ENCODE measurements around the gene CBX1. TPM values are rescaled to one million over a fixed set of nuclear protein-coding genes. Genes with fewer than 3 reads are reported as not detected.
"Not testable (repeated sequence)": the region's sequence is repeated elsewhere in the genome, so short reads cannot be mapped to it uniquely, and the experiment has no call there.

The CBX1 gene
- total and polyA plus RNA-seq, 2 of the 4 experiments (the other 2 are of a cell fraction), result 35.0 to 54.9 TPM

DNA sequence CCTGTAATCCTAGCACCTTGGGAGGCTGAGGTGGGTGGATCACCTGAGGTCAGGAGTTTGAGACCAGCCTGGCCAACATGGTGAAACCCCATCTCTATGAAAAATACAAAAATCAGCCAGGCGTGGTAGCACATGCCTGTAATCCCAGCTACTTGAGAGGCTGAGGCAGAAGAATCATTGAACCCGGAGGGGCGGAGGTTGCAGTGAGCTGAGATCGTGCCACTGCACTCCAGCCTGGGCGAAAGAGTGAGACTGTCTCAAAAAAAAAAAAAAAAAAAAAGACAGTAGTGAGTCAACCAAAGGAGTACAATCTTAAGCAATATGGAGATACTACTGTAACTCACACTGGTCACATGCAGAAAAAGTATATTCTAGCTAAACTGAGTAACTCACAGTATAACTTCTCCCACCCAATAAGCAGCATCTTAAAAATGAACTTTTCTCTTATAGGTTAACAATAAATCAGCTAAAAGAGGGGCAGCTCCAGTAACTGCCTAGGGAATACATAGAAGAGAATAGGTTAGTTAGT is 27.6 kb downstream of the CBX1 start:
- H2BK20ac ChIP-seq (ENCODE audit: low read depth, low read length); H3K9me1 ChIP-seq (ENCODE audit: insufficient read depth, low read length); H3K9ac ChIP-seq (ENCODE audit: low read depth, low read length); H3K4me3 ChIP-seq (ENCODE audit: insufficient read depth, low read depth, low read length); H3K4ac ChIP-seq (ENCODE audit: low read depth, low read length); H2AK5ac ChIP-seq (ENCODE audit: low read depth, low read length); H4K91ac ChIP-seq (ENCODE audit: insufficient read depth, low read depth, low read length); H2AK9ac ChIP-seq (replicated peaks; ENCODE audit: low read depth, low read length, poor library complexity); H3K23ac ChIP-seq (ENCODE audit: low read depth, low read length); H3K9me3 ChIP-seq (ENCODE audit: control insufficient read depth, insufficient read depth, low read length); ATAC-seq (ENCODE audit: low read depth); H4K20me1 ChIP-seq (ENCODE audit: insufficient read depth, low read length); H3K4me2 ChIP-seq (ENCODE audit: low read depth, low read length); H3K27me3 ChIP-seq (ENCODE audit: control insufficient read depth, insufficient read depth, low read length); H2BK15ac ChIP-seq (ENCODE audit: low read depth, low read length); in situ Hi-C loops (cut with MboI; ENCODE audit: low sequenced_read_pairs); H3K56ac ChIP-seq (ENCODE audit: extremely low read depth, insufficient read depth, low read length); H4K5ac ChIP-seq (ENCODE audit: low read depth, low read length); dilution Hi-C loops (cut with HindIII; ENCODE audit: low sequenced_read_pairs, unreplicated experiment); DNase-seq; H3K14ac ChIP-seq (replicated peaks; ENCODE audit: low read depth, low read length); H2BK5ac ChIP-seq (ENCODE audit: low read depth, low read length, poor library complexity, severe bottlenecking); H2AFZ ChIP-seq (replicated peaks; ENCODE audit: low read length, poor library complexity); POLR2A ChIA-PET (ENCODE audit: unreplicated experiment); H2BK120ac ChIP-seq (ENCODE audit: low read depth, low read length); H3K27ac ChIP-seq (ENCODE audit: insufficient read depth, low read length); BruUV-seq (replicated peaks); H3K4me1 ChIP-seq (ENCODE audit: control insufficient read depth, insufficient read depth, low read length); H4K8ac ChIP-seq (ENCODE audit: low read depth in 2 of 2, low read length in 2 of 2); H3K18ac ChIP-seq (ENCODE audit: low read depth, low read length): not testable (repeated sequence)
- intact Hi-C loops (cut with micrococcal nuclease), result loop anchor here (1.0 to 2.0 kb wide), 3 partner anchors 36 to 57 kb away; partner anchors contain the start of gene COPZ2
- H3K79me1 ChIP-seq (ENCODE audit: low read depth in 1 of 2, low read length in 2 of 2), result peaks cover 30 to 35% of the 10 kb centered on the region in 2 experiments
- no CpG with 5 or more reads among the region's 5 CpGs for WGBS, 2 experiments (ENCODE audit: extremely low coverage in 2 of 2, insufficient read length in 1 of 2)
- peaks cover 36% of the 10 kb centered on the region for H3K36me3 ChIP-seq (ENCODE audit: control insufficient read depth, insufficient read depth, low read length)
- CTCF ChIA-PET, result interaction anchor here (0.5 to 1.6 kb wide), 3 partner anchors 18 to 48 kb away, joined by 6 to 9 read pairs (median 6); no protein-coding TSS in a partner anchor
- TF ChIP-seq CEBPB (IDR thresholded peaks at IDR 0.05; ENCODE audit: low read depth, low read length), result peak; percentile 46; the same call in 1 of the 2 replicates

DNA sequence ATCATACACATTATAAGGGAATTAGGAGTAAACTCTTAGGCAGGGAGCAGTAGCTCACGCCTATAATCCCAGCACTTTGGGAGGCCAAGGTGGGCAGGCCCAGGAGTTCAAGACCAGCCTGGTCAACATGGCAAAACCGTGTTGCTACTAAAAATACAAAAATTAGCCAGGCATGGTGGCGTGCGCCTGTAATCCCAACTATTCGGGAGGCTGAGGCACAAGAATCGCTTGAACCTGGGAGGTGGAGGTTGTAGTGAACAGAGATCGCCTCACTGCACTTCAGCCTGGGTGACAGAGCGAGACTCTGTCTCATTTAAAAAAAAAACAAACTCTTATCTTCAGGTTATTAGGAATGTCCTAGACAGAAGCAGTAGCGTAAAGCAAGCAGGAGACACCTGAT is 28.5 kb downstream of the CBX1 start:
- H4K91ac ChIP-seq (ENCODE audit: insufficient read depth, low read depth, low read length); H2BK5ac ChIP-seq (ENCODE audit: low read depth, low read length, poor library complexity, severe bottlenecking); H2BK120ac ChIP-seq (ENCODE audit: low read depth, low read length); H4K20me1 ChIP-seq (ENCODE audit: insufficient read depth, low read length); H3K9ac ChIP-seq (ENCODE audit: low read depth, low read length); H3K27me3 ChIP-seq (ENCODE audit: control insufficient read depth, insufficient read depth, low read length); H3K27ac ChIP-seq (ENCODE audit: insufficient read depth, low read length); H3K18ac ChIP-seq (ENCODE audit: low read depth, low read length); H2AFZ ChIP-seq (replicated peaks; ENCODE audit: low read length, poor library complexity); H3K9me1 ChIP-seq (ENCODE audit: insufficient read depth, low read length); dilution Hi-C loops (cut with HindIII; ENCODE audit: low sequenced_read_pairs, unreplicated experiment); DNase-seq; H3K23ac ChIP-seq (ENCODE audit: low read depth, low read length); H2BK15ac ChIP-seq (ENCODE audit: low read depth, low read length); H4K8ac ChIP-seq (ENCODE audit: low read depth in 2 of 2, low read length in 2 of 2); ATAC-seq (ENCODE audit: low read depth); H3K14ac ChIP-seq (replicated peaks; ENCODE audit: low read depth, low read length); H3K9me3 ChIP-seq (ENCODE audit: control insufficient read depth, insufficient read depth, low read length); H2AK9ac ChIP-seq (replicated peaks; ENCODE audit: low read depth, low read length, poor library complexity); H3K4me3 ChIP-seq (ENCODE audit: insufficient read depth, low read depth, low read length); H3K56ac ChIP-seq (ENCODE audit: extremely low read depth, insufficient read depth, low read length); H3K4me1 ChIP-seq (ENCODE audit: control insufficient read depth, insufficient read depth, low read length); H3K4me2 ChIP-seq (ENCODE audit: low read depth, low read length); BruUV-seq (replicated peaks); POLR2A ChIA-PET (ENCODE audit: unreplicated experiment); intact Hi-C loops (cut with micrococcal nuclease); H3K4ac ChIP-seq (ENCODE audit: low read depth, low read length); H4K5ac ChIP-seq (ENCODE audit: low read depth, low read length); in situ Hi-C loops (cut with MboI; ENCODE audit: low sequenced_read_pairs); H2BK20ac ChIP-seq (ENCODE audit: low read depth, low read length); H2AK5ac ChIP-seq (ENCODE audit: low read depth, low read length): not testable (repeated sequence)
- CTCF ChIA-PET, result interaction anchor here (0.6 to 1.6 kb wide), 2 partner anchors 31 to 46 kb away, joined by 3 to 6 read pairs; no protein-coding TSS in a partner anchor
- Histone ChIP-seq H3K79me1 (ENCODE audit: low read depth in 1 of 2, low read length in 2 of 2) (peaks cover 30 to 36% of the 10 kb centered on the region in 2 experiments), H3K36me3 (ENCODE audit: control insufficient read depth, insufficient read depth, low read length) (peaks cover 39% of the 10 kb centered on the region)
- WGBS, 2 experiments (ENCODE audit: extremely low coverage in 2 of 2, insufficient read length in 1 of 2), result no CpG with 5 or more reads among the region's 9 CpGs
